GM12875 (cell line): ENCODE results near the gene MAGI2.

Experiments used
- H3K4me3 ChIP-seq: one replicate; pipeline ENCODE4 v1.5.1; 2011; ENCODE audit warnings: low read depth, low read length, control low read depth
- TF ChIP-seq, protein P1 (sequence below): IDR thresholded peaks from 2 replicates; pipeline ENCODE4 v1.5.1; 2011; ENCODE audit warnings: low read depth, mild to moderate bottlenecking, control low read depth, inconsistent platforms, low read length, moderate library complexity, borderline replicate concordance; ENCODE audit not compliant: insufficient read depth

The MAGI2 gene

DNA sequence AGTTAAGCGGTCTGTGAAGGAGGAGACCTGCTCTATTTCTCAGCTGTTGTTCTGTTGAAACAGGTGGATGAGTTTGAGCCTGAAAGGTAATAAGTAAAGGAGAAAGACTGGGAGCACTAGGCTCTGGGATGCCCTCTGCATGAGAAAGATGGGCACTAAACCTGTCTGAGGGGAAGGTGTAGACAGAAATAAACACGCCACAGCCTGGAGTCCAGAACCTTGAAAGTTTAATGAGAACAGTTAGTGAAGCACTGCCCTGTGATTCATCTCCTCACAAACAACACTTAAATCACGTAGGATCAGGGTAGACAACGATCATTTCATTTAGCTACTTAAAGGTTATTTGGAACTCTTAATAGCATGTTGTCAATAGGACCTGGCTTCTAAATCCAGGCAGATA, 1461.8 kb downstream of the MAGI2 start:
- H3K4me3 ChIP-seq, result no peak overlapping the region
- TF ChIP-seq, protein P1, sequence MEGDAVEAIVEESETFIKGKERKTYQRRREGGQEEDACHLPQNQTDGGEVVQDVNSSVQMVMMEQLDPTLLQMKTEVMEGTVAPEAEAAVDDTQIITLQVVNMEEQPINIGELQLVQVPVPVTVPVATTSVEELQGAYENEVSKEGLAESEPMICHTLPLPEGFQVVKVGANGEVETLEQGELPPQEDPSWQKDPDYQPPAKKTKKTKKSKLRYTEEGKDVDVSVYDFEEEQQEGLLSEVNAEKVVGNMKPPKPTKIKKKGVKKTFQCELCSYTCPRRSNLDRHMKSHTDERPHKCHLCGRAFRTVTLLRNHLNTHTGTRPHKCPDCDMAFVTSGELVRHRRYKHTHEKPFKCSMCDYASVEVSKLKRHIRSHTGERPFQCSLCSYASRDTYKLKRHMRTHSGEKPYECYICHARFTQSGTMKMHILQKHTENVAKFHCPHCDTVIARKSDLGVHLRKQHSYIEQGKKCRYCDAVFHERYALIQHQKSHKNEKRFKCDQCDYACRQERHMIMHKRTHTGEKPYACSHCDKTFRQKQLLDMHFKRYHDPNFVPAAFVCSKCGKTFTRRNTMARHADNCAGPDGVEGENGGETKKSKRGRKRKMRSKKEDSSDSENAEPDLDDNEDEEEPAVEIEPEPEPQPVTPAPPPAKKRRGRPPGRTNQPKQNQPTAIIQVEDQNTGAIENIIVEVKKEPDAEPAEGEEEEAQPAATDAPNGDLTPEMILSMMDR, result no peak

DNA sequence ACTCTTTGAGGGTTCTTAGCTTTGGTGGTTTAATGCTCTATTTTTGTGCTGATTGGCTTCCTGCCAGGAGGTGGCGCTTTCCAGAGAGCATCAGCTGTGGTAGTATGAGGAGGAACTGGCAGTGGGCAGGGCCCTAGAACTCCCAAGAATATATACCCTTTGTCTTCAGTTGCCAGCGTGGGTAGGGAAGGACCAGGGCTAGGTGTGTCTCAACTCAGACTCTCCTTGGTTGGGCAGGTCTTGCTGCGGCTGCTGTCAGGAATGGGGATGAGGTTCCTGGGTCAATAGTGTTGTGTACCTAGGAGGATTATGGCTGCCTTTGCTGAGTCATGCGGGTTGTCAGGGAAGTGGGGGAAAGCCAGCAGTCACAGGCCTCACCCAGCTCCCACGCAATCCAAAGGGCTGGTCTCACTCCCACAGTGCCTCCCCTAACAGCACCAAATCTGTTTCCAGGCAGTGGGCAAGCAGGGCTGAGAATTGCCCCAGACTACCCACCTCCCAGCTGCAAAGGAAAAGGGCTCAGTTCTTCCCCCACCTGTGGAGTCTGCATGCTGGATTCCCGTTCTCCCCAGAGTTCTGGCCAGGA, 1463.4 kb downstream of the MAGI2 start:
- H3K4me3 ChIP-seq, result no peak overlapping the region
- TF ChIP-seq, protein P1, result peak; percentile 28; the same call in 1 of the 2 replicates

DNA sequence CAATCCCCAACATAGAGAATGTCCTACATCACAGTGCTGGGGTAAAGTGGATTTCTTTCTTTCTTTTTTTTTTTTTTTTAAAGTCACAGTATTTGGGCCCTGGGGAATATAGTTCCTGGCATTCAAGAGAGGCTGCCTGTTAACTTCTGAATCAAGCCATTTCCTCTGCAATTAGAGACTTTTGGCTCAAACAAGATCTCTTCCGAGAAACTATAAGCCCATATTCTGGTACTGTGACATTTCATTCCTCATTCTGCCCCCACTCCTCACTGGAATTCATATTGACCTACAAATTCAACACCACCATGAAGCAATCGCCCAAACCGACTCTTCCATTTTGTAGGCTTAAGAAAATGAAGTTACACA, 1467.5 kb downstream of the MAGI2 start:
- TF ChIP-seq, protein P1, result no peak
- H3K4me3 ChIP-seq, result no peak overlapping the region

DNA sequence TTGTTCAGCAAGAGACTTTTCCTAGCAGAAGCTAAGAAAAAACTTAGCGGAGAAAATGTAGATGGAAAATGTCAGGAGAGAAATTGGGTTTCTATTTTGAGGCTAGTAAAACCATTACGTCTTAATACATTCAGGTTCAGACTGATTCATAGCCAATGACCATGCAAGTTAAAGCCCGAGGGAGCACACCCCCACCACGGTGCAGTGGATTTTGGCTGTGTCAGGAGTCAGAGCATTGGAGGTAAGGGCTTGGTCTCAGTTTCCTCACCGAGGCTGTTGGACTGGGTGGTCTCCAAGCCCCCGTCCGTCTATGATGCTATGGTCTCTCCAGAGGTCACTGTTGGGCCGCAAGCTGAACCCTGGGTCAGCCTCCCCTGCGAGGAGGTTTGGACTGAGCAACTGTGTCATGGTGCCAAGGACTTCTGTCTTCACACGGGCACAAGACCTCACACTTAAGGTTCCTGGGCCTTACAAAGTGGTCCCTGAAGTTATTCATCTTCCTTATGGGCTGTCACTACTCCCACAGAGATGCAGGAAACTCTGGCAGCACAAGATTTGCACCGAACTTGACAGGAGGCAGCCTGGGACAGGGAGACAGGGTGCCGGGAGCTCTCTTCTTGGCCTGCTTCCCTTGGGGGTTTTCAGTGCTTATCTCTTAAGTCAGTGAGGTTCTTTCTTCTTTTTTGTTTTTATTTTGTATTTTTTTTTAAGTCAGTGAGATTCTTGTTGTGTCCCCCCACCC, 1468.1 kb downstream of the MAGI2 start:
- TF ChIP-seq, protein P1, result no peak
- no peak overlapping the region for H3K4me3 ChIP-seq

DNA sequence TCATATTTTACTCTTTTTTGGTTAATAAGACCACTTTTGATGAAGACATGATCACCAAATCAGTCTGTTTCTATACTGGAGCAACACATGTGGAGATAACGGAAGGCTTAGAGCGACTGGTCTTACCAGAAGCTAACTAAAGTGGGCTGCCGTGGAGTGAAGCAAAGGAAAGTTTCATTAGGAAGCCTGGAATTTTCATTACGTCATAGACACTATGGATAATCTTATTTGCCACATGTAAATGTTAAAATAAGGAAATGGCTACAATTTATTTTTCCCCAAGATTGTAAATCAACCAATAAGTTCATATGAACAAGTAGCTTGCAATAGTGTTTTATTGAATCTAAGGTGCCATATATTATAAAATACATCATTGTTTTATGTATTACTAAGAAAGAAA, 1469.5 kb downstream of the MAGI2 start:
- H3K4me3 ChIP-seq, result no peak overlapping the region
- TF ChIP-seq, protein P1, result no peak

DNA sequence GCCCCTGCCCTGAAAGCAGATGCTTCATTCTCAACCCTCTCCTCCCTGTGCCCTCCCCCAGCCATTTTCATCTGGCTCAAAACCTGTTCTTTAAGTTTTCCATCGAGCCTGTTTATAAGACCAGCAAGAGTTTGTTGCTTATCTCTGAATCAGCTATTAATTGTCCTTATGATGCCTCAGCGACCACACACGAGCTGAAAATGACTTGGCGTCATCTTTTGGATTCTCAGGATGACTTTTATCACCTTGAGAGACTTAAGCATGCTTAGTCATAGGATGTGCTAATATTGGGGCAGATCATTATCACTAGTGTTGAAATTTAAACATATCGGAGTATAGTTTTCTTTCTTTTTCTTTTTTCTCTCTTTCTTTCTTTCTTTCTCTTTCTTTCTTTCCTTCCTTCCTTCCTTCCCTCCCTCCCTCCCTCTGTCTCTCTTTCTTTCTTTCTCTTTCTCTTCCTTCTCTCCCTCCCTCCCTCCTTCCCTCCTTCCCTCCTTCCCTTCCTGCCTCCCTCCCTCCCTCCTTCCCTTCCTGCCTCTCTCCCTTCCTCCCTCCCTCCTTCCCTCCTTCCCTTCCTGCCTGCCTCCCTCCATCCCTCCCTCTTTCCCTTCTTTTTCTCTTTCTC, 1470.4 kb downstream of the MAGI2 start:
- TF ChIP-seq, protein P1, result no peak
- H3K4me3 ChIP-seq, result no peak overlapping the region

DNA sequence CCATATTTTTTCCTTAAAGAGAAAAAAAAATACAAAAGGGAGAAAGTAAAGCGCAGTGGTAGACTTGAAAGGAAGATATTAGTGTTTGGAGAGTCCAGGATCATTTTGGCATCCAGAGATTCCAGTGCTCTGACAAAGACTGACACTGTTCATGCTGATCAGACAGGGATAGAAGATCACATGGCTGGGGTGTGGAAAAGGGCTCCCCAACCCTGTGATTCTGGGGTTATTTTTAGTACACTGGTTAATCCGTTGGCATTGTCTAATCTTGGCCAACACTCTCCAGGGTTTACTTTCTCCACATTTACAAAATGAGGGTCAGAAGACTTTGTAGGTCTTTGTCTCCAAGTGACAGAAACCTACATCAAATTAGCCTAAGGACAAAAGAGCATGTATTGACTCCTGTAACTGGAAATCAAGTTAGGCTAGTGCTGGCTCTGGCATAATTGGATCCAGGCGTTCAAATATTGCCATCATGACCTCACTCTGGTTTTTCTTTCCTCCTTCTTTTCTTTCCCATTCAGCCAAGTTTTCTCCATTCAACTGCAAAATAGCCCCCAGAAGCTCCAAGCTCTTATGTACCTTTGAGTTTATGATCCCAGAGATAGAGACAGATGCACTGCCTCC, 1473.3 kb downstream of the MAGI2 start:
- TF ChIP-seq, protein P1, result no peak
- H3K4me3 ChIP-seq, result no peak overlapping the region
